Kidney capillary endothelial cell (primary cell): ENCODE results near the gene WDR83.
"Not testable (repeated sequence)": the region's sequence is repeated elsewhere in the genome, so short reads cannot be mapped to it uniquely, and the experiment has no call there.

Source experiments
- DNase-seq: peaks from one replicate; pipeline ENCODE4 v3.0.0-alpha.2; 2018; ENCODE audit warnings: low spot score

WDR83 gene, protein sequence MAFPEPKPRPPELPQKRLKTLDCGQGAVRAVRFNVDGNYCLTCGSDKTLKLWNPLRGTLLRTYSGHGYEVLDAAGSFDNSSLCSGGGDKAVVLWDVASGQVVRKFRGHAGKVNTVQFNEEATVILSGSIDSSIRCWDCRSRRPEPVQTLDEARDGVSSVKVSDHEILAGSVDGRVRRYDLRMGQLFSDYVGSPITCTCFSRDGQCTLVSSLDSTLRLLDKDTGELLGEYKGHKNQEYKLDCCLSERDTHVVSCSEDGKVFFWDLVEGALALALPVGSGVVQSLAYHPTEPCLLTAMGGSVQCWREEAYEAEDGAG

DNA sequence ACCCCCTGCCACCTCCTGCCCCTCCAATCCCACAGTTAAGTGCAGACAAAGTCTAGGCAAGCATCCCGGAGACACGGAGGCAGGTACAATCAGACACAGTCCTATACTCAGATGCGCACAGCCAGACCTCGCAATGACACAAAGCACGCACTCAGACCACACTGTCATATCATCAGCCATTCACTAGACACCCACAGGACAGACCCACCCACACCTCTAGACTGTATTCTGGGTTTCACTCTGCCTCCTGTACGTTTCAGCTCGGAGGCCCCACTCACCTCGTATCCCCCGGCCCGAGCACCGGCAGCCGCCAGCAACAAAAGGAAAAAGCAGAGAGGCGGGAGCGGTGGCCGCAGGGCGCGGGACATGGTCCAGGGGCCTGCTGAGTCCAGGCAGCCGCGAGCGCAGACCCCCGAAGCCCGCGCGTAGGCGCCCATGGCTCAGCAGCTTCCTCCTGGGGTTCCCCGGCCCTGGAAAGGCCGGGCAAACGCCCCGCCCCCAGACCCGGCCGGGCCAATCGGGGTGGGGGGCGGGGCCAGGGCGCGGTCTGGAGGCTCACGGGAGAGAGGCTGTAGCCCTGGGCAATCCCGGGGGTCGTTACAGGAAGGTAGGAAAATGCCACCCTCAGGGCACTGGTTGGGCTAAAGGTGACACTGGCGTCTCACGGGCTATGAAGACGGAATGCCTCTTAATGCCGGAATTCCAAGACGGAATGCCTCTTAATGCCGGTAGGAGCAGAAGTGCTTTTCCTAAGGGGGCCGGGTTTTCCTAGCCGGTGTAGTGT lies at the start of gene WDR83, which contains the start of gene MAN2B1:
TSS of gene WDR83 (plus strand) at position 543 of the 784 bp plus-strand sequence. CDS start 2,984 bp downstream, outside the sequence.
TSS of gene MAN2B1 (minus strand) at position 478 of the 784 bp plus-strand sequence. CDS start at position 437, 41 bp downstream.
- peak; percentile 55 for DNase-seq

DNA sequence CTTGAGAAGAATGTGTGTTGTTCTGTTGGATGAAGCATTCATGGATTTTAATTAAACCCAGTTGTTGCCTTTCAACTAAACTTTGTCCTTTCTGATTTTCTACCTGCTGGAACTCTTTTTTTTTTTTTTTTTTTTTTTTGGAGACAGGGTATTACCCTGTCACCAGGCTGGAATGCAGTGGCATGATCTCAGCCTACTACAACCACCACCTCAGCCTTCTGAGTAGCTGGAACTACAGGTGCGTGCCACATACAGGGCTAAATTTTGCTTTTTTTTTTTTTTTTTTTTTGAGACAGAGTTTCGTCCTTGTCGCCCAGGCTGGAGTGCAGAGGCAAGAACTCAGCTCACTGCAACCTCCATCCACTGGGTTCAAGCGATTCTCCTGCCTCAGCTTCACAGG lies 49.0 kb upstream of the WDR83 start:
- DNase-seq, result no peak

DNA sequence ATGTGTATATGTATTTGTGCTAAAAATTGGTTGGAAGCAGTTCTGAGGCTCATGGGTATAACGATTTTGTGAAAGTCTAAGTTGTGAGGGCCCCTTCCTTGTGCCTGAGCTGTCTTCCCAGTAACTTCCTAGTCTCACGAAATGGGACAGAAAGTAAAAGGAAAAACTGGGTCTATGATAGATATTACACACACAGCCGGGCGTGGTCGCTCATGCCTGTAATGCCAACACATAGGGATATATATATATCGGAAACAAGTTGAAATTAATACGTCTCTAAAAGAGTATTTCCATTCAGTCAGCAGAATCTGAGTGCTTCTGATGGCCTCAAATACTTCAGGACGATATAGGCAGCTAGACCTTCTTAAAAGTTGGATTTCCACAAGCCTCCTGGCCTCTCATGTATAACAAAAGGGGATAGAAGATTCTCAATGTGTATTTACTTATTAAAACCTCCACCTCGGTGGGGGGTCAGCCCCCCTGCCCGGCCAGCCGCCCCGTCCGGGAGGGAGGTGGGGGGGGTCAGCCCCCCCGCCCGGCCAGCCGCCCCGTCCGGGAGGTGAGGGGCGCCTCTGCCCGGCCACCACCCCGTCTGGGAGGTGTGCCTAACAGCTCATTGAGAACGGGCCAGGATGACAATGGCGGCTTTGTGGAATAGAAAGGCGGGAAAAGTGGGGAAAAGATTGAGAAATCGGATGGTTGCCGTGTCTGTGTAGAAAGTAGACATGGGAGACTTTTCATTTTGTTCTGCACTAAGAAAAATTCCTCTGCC lies 45.2 kb upstream of the WDR83 start:
- DNase-seq, result not testable (repeated sequence)

DNA sequence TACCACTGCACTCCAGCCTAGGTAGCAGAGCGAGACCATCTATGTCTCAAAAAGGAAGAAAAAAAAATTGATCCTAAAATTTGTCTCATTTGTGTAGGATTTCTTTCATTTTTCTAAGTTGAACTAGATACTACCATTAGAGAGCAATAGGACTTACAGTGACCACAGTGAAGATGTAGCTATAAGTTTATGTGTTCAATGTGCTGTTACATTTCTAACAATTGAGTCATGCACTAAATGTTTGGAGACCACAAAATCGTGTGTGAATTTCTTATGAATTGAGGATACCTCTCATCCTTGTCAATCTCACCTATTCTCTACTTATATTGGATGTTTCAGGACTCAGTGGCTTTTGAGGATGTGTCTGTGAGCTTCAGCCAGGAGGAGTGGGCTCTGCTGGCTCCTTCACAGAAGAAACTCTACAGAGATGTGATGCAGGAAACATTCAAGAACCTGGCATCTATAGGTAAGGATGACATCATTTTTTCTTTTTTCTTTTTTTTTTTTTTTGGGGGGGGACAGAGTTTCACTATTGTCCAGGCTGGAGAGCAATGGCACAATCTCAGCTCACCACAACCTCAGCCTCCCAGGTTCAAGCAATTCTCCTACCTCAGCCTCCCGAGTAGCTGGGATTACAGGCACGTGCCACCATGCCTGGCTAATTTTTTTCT lies 43.1 kb upstream of the WDR83 start:
- DNase-seq, result no peak

DNA sequence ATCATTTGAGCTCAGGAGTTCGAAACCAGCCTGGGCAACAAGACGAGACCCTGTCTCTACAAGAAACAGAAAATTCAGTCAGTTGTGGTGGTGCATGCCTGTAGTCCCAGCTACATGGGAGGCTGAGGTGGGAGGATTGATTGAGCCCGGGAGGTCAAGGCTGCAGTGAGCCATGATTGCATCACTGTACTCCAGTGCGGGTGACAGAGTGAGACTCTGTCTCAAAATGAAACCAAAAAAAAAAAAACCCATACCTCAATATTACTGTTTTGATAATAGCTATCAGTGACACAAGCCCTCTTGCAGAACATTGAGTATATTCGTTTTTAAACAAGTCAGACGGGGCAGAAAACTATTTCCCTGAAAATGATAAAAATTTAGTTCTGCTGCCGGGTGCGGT lies 39.6 kb upstream of the WDR83 start:
- DNase-seq, result no peak

DNA sequence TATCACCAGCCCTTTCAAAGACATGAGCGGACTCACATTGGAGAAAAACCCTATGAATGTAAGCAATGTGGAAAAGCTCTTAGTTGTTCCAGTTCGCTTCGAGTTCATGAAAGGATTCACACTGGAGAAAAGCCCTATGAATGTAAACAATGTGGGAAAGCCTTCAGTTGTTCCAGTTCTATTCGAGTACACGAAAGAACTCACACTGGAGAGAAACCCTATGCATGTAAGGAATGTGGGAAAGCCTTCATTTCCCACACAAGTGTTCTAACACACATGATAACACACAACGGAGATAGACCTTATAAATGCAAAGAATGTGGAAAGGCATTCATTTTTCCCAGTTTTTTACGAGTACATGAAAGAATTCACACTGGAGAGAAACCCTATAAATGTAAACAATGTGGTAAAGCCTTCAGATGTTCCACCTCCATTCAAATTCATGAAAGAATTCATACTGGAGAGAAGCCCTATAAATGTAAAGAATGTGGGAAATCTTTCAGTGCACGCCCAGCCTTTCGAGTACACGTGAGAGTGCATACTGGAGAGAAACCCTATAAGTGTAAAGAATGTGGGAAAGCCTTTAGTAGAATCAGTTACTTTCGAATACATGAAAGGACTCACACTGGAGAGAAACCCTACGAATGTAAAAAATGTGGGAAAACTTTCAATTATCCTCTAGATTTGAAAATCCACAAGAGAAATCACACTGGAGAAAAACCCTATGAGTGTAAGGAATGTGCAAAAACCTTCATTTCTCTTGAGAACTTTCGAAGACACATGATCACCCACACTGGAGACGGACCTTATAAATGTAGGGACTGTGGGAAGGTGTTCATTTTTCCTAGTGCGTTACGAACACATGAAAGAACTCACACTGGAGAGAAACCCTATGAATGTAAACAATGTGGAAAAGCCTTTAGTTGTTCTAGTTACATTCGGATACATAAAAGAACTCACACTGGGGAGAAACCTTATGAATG lies 38.3 kb upstream of the WDR83 start:
- DNase-seq, result no peak

DNA sequence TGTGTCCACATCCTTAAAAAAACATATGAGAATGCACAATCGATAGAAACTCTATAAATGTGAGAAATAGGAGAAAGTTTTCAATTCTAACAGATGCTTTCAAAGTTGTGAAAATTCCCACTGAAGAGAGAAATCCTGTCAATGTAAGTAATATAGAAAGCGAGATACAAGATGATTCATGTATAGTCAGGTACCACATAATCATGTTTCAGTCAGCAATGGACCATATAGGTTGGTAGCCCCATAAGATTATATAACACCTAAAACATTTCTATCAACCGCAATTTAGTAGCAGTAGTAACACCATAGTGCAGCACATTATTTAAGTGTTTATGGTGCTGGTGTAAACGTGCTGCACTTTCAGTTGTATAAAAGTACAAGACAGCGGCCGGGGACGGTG lies 37.4 kb upstream of the WDR83 start:
- DNase-seq, result no peak

DNA sequence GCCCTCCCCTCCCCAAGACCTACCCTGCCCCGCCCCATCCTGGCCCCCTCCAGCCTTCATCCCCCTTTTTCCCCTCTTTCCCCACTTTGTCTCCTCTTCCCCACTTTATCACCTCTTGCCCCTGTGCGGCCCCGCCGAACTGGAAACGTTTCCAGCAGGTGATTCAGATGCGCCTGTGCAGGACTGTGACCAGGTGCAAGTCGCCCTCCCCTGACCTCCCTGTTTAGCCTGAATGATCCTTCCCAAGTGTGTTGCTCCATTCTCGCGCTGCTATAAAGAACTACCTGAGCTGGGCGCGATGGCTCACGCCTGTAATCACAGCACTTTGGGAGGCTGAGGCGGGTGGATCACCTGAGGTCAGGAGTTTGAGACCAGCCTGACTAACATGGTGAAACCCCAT lies 30.0 kb upstream of the WDR83 start:
- DNase-seq, result no peak

DNA sequence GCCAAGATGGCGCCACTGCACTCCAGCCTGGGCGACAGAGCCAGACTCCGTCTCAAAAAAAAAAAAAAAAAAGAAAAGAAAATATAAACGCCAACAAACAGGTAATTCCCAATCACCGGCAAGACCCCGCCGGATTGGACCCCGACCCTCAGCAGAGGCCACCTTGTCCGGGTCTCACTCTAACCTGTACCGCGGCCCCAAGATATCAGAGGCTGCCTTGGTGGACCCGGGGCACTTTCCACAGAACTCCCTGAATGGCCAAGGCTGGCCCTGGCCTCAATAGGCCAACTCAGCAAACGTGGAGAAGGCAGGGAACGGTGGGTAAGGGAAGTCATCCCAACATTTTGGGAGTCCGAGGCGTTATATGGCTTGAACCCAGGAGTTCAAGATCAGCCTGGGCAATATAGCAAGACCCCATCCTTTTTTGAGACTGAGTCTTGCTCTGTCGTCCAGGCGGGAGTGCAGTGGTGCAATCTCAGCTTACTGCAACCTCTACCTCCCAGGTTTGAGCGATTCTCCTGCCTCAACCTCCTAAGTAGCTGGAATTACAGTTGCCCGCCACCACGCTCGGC lies 27.9 kb upstream of the WDR83 start:
- DNase-seq, result no peak

DNA sequence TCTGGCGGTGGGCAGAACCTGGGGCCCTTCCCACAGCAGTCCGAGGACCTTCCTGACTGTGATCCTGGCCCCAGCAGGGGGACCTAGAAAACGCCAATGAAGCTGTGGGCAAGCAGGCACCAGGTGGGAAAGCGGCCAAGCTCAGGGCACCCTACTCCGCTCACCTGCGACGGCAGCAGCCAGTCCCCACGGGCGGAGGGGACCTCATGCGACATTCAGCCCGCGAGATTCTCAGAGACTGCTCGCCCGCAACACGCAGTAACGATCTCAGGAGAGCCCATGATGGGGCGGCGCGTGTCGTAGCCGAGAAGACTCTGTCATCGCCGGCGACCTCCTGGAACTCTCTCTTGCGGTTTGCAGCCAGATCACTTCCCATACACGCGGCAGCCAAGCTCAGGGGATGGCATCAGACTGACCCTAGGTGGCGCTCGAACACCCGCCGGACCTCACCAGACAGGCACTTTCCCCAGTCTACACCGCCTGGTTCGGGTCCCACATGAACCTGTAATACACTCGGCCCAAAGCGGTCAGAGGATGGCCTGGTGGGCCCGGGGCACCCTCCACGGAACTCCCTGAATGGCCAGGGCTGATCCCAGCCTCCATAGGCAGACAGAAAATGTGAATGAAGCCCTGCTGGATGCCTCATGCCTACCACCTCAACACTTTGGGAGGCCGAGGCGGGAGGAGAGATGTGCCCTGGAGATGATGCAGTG lies 26.6 kb upstream of the WDR83 start:
- peak; percentile 63 for DNase-seq

DNA sequence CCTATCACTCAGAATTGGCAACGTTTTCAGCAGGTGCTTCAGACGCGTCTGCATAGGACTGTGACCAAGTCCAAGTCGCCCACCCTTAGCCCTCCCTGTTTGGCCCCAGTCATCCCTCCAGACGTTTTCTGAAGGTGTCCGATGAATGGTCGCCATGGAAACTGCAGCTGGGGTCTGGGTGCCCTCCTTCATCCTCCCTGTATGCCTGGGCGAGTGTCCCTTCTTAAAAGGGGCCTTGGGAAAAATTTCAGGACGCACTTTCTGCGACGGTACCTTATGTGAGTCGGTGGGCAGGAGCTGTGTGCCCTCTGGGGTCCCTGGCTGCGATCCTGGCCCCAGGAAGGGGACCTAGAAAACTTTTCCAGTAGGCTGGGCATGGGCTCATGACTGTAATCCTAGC lies 25.2 kb upstream of the WDR83 start:
- no peak for DNase-seq

DNA sequence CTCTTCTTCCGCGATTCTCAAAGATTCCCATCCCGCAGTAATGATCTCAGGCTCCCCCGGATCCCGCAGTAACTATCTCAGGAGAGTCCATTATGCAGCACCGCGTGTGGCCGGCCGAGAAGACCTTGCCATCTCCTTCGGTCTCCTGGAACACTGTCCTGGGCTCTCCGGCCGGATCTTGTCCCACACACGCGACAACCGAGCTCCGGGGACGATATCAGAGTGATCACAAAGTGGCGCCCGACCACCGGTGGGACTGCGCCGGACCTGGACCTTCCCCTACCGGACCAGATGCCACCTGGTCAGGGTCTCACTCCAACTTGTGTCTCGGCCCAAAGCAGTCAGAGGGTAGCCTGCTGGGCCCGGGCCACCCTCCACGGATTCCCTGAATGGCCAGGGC lies 24.1 kb upstream of the WDR83 start:
- DNase-seq, result no peak

DNA sequence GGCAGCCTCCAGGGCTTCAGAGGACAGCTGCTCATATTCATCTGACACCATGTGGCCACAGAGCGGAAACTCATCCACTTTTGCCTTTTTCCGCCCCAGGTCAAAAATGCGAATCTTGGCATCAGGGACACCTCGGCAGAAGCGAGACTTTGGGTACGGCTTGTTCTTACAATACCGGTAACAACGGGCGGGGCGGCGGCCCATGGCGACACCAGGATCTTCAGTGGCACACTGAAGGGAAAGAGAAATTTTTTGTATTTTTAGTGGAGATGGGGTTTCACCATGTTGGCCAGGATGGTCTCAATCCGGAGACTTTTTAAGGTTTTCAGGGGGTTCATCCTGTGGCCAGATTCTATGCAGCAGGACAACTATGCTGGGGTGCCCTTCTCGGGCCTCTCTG lies 22.9 kb upstream of the WDR83 start:
- not testable (repeated sequence) for DNase-seq

DNA sequence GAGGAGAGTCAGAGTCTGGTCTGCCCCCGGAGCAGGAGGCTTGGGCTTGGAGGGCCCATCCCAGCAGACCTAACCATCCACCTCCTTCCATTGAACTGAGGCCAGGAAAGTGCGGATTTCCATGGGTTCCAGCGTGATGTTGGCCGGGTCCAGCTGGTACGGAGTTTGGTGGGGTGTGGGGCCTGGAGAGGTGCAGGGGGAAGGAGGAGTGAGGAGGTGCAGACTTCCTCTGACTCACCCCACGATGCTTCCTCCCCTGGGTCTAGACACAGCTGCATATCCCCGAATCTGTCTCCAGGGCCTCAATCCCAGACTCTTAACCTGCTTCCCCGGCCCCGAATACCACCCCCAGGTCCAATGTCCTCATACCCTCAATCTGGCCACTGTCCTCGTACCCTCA lies 20.1 kb upstream of the WDR83 start:
- DNase-seq, result no peak

DNA sequence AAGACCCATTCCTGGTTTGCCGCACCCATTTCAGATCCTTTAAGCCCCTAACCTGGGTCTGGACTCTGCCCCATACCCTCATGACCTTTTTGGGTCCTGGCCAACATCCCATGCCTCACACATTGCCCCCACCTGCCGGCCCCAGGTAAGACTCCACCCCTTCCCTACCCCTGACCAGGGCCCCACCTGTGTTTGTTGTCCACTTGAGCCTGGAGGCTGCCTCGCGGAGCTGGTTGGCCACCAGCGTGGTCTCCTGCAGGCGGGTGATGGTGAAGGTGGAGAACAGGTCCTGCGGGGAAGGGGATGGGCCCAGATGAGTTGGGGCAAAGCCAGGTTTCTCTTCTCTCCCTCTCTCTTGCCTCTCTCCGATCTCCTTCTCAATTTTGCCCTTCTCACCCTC lies 19.6 kb upstream of the WDR83 start:
- no peak for DNase-seq

DNA sequence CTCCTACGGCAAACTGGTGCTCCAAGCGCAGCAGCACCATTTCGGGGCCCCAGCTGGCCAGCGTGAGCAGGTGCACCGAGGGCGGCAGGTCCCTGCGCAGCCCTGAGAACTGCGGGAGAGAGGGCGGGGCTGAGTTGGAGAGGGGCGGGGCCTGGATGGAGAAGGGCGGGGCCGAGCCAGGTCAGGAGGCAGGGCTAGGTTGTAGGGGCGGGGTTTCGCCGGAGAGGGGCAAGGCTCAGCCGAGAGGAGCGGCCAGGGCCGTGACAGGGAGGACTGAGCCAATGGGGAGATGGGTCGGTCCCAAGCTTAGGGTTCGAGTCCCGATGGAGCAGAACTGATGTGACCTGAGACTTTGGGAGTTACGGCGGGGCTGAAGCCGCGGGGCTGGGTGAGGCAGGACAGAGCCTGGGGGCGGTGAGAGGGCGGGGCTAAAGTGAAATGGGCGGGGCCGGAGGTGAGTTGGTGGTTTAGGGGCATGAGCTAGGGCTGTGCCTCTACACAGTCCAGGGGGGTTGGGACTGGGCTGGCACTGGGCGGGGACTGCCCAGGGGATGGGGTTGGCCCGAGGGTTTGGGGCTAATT lies 19.0 kb upstream of the WDR83 start:
- peak; percentile 31 for DNase-seq

DNA sequence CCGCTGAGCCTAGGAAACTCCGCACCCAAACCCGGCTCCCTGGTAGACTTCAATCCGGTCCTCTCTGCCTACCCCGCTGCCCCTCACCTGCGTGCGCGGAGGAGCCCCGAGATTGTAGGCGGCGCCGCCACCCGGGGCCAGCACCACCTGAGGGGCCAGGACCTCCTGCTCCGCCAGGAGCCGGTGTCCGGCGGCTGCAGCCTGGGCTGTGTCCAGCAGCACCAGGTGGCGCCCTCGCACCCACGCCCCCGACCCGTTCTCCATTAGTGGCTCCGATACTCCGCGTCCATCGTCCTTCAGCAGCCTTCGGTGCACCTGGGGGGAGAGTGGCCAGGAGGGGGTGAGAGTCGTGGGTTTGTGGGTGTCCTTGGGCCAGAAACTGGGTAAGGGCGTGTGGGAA lies 18.5 kb upstream of the WDR83 start:
- DNase-seq, result no peak

DNA sequence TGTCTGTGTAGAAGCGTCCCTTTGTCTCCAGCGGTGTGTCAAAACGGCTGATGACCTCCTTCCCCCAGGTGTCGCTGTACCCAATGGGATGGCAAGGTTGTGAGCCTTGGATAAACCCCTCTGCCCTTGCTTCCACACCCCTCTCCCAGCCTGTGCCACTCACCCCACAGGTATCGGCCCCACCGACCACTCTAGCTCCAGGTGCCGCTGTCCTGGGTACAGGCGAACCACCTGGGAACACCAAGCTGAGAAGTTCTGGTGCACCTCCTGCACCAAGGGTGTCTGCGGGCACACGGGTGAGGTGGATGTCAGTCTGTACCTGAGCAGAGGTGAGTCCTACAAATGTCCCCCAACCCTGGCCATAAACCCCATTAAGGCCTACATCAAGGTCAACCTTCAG lies 16.7 kb upstream of the WDR83 start:
- DNase-seq, result no peak

DNA sequence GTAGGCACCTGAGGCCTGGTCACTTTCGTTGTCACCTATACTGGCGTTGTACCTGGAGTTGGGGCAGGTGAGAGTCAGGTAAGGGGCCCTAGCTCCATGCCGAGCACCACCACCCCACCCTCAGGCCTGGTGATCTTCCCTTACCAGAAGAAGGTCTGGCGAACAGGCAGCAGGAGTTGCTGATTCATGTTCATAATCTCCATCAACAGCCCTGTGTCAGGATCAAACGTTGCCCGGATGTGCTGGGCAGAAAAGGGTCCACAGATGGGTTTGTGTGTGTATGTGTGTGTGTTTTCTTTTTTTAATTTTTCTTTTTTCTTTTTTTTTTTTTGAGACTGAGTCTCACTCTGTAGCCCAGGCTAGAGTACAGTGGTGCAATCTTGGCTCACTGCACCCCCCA lies 14.4 kb upstream of the WDR83 start:
- no peak for DNase-seq

DNA sequence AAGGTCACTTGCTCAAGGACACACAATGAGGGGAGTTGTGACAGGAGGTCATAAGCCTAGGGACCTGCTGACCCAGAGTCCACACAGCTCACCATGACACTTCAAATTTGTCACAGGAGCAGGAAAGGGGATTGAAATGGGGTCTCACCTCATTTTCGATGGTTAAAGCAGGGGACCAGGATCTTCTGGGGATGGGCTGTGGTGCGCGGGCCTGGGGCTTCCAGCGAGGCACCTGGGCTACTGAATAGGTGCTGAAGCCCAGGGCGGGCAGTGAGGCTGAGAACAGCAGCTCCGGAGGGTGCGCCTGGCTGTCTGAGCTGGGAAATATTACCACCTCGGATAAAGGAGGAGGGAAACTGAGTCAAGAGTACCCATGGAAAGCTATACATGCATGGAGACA lies 11.1 kb upstream of the WDR83 start:
- DNase-seq, result no peak
